ENCODE data around the gene ABCA4.

DNA sequence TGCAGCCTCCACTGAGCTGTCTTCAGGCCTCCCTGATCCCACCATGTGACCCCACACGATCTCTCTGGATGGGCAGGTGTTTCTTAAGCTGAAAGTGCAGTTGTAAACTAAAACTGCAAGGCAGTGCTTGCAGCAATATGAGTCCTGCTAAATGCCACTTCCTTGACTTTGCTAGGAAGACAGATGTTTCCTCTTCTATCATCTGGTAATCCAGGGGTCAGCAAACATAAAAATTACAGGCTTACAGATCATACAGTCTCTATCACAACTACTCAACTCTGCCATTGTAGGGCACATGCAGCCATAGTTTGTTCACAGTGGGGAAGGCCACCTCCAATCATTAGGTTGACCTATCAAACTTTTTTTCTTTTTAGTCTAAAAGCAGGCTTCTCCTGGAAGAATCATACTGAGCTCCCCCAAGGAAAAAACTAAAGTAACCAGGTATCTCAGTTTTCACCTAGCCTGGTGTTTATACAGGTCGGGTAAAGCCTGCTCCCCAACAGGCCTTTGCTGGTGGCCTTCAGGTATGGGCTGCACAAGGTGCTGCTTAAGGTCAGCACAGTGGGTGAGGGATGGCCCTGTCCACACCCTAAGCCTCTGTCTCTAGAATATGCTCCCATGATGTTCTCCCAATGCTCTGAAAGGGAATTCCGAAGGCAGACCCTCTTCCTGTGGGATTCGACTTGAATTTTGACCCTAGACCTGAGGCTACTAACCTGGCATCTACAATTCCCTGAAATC, 10.8 kb downstream of the ABCA4 start:
- no peak for TF ChIP-seq TAF7 (optimal IDR thresholded peaks at IDR 0.05; ENCODE audit: borderline replicate concordance, low read depth, low read length)
- TF ChIP-seq, protein P1, sequence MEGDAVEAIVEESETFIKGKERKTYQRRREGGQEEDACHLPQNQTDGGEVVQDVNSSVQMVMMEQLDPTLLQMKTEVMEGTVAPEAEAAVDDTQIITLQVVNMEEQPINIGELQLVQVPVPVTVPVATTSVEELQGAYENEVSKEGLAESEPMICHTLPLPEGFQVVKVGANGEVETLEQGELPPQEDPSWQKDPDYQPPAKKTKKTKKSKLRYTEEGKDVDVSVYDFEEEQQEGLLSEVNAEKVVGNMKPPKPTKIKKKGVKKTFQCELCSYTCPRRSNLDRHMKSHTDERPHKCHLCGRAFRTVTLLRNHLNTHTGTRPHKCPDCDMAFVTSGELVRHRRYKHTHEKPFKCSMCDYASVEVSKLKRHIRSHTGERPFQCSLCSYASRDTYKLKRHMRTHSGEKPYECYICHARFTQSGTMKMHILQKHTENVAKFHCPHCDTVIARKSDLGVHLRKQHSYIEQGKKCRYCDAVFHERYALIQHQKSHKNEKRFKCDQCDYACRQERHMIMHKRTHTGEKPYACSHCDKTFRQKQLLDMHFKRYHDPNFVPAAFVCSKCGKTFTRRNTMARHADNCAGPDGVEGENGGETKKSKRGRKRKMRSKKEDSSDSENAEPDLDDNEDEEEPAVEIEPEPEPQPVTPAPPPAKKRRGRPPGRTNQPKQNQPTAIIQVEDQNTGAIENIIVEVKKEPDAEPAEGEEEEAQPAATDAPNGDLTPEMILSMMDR (IDR thresholded peaks at IDR 0.05; ENCODE audit: control extremely low read depth in 1 of 3, insufficient read depth in 1 of 3, low read depth in 1 of 3, low read length in 3 of 3), result no peak
- TF ChIP-seq POLR2A (IDR thresholded peaks at IDR 0.05; ENCODE audit: control extremely low read depth in 1 of 2, low read depth in 2 of 2, low read length in 2 of 2), result no peak
- TF ChIP-seq SIN3A (conservative IDR thresholded peaks at IDR 0.05 in 1 of 2, IDR thresholded peaks at IDR 0.05 in 1 of 2; ENCODE audit: low read depth in 1 of 2, low read length in 2 of 2), result no peak
- TF ChIP-seq JUN (IDR thresholded peaks at IDR 0.05; ENCODE audit: low read depth, low read length), result no peak
- TF ChIP-seq GABPA (IDR thresholded peaks at IDR 0.05; ENCODE audit: borderline replicate concordance, insufficient read depth, low read length), result no peak
- TF ChIP-seq EZH2 (IDR thresholded peaks at IDR 0.05; ENCODE audit: low read depth, low read length, severe bottlenecking), result no peak
